ENCODE measurements around the gene LPIN1.
A peak's percentile ranks its signal among the peaks of the same experiment; 100 is the strongest.

LPIN1 gene, protein sequence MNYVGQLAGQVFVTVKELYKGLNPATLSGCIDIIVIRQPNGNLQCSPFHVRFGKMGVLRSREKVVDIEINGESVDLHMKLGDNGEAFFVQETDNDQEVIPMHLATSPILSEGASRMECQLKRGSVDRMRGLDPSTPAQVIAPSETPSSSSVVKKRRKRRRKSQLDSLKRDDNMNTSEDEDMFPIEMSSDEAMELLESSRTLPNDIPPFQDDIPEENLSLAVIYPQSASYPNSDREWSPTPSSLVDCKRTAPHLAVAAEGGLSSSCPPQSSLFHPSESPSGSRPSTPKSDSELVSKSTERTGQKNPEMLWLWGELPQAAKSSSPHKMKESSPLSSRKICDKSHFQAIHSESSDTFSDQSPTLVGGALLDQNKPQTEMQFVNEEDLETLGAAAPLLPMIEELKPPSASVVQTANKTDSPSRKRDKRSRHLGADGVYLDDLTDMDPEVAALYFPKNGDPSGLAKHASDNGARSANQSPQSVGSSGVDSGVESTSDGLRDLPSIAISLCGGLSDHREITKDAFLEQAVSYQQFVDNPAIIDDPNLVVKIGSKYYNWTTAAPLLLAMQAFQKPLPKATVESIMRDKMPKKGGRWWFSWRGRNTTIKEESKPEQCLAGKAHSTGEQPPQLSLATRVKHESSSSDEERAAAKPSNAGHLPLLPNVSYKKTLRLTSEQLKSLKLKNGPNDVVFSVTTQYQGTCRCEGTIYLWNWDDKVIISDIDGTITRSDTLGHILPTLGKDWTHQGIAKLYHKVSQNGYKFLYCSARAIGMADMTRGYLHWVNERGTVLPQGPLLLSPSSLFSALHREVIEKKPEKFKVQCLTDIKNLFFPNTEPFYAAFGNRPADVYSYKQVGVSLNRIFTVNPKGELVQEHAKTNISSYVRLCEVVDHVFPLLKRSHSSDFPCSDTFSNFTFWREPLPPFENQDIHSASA

GRCh38 chr2:11746376-11746806 is at the start of gene LPIN1:
Gene LPIN1, plus strand, starts transcription at chr2:11746632. Its CDS starts 18,910 bp downstream, at chr2:11765542.
- peak; percentile 67 for DNase-seq (ENCODE audit: low read depth)

DNA sequence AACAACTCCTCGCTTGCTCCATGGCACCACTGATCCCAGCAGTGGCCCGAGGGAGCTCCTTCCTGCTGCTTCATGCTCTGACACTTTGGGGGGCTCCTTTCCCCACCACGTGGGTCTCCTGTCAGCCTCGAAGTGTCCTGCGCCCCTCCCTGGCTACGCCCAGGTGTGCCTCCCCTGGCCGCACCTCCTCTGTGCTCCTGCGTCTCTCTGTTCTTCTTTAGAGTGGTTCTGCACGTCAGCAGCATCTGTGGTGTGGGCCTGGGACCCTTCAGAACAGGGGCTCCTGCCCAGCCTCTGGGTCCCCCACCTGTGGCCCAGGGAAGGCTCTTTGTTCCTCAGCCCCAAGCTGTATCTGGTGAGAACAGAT is 49.7 kb upstream of the LPIN1 start:
- no peak for DNase-seq (ENCODE audit: low read depth)

DNA sequence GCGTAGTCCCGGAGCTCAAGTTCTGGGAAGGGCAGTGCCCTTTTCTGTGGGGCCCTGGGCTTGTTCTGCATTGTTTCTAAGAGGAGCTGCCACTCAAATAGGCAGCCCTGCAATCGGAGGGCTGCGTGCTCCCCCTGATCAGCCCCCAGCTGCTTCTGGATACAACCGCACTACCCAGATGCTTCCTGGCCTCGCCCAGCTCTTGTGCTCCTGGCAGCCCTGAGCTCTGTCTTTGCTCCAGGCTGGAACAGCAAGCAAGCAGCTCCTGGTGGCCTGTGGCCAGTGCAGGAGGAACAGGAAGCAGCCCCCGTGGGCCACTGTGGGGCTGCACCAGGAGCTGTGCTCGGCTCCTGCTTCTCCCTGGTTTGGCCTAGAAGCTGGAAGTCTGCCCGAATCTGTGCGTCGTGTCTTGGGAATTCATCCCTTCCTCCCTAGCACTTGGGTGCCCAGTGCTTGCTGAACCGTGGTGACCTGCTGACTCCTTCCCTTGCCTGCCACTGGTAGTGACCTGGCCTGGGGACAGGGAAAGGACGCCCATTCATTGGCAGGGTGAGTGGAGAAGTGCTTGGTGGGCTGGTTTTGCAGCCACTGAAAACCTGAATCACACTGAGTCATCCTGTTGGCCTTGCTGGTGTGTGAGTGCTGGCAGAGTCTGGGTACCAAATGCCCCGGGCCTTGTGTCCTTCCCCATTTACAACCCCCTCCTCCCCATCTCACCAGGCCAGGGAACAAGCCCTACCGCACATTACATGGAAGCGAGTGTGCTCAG is 49.1 kb upstream of the LPIN1 start:
- DNase-seq (ENCODE audit: low read depth): no peak

- DNase-seq (ENCODE audit: low read depth): no peak
These were observed 48.2 kb upstream of the LPIN1 start for GRCh38 chr2:11698009-11698922.

DNA sequence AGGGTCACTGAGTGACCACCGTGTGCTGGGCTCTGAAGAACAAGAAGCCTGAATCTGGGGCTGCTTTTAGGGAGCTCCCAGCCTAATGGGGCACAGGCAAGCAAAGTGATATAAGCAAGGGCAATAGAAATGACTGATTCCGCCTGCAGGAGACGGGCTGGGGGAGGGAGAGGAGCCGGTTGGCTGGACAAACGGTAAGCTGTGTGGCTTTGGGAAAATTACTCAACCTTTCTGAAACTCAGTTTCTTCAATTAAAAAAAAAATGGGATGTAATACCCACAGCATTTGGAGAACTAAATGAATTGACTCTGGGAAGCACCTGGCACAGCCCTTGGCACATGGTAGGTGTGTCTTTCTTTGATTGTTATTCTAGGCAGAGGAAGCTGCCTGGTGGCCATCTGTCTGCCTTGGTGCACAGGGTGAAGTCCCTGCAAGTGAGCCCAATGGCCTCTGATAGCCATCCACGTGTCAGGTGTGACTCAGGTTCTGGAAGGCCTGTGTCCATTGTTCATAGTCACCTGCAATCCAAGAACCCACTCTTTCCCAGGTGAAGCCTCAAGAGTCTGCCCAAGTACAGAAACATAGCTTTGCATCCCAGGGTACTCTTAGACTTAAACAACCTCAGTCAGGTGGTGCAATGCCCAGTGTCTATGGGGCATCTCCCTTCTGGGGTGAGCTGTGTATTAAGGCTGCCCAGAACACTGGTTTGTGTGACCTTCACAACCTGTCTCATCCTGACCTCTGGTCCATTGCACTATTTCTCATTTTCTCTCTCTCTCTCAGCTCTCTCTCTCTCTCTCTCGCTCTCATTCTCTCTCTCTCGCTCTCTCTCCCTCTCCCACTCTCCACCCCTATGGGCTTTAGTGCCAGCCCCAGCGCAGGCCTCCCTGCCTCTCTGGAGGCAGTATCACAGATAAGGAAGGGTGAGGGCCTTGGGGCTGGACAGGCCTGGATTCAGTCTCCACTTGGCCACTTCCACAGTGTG is 46.5 kb upstream of the LPIN1 start:
- no peak for DNase-seq (ENCODE audit: low read depth)

GRCh38 chr2:11701206-11701605 is 45.2 kb upstream of the LPIN1 start:
- DNase-seq (ENCODE audit: low read depth): no peak

DNA sequence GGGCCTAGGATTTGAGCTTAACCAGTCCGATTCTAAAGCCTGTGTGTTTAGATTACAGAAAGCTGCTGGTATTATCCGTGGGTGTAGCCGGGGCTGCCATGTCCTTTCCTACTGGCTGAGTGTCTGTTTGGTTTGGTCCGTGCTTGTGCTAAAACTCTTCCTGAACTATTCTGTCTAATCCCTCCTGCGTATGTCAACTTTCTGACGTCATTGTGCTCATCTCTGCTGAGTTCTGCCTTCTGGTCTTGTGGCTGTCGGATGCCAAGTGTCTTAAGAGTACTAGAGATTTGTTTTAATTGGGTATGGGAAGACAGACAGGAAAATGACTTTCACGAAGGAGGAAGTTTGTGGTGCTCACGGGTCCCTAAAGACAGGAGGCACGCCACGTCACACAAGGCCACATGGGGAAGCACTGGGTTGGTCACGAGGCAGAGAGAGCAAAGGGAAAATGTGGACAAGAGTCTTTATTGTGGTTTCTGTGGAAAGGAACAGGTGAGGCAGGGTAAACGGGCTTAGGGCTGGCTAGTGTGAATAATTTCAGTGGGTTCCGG is 44.6 kb upstream of the LPIN1 start:
- DNase-seq (ENCODE audit: low read depth): no peak

DNA sequence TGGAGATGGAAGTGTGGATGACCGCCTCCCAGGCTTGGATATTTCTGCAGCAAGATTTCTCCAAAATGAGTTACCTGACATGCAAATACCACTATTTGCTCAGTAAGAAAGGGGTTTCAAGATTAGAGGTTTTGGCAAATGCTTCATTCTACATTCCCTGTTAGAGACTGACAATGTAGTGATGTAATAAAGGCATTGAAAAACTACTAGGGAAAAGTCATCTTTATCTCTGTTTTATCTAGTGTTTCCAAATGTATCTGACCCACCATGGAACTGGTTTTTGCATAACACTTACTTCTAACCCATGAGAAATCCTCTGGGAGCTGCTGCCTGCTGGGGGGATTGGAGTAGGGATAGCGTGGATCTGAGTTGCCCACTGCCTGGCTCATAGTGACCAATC is 43.5 kb upstream of the LPIN1 start:
- no peak for DNase-seq (ENCODE audit: low read depth)

DNA sequence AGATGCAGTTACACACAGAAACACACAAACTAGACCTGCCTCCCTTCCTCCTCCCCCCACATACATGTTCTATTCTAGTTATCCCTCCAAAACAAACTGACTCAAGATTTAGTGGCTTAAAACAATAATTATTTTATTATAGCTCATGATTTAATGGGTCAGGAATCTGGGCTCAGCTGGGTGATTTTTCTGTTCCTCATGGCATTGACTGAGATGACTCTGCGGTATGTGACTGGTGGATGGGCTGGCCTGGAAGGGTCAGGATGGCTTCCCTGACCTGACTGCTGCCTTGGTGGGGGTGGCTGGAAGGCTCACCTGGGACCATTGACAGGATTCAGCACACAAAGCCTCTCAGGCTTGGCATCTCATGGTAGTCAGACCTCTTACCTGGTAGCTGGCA is 42.7 kb upstream of the LPIN1 start:
- no peak for DNase-seq (ENCODE audit: low read depth)

GRCh38 chr2:11705063-11705462 is 41.4 kb upstream of the LPIN1 start:
- DNase-seq (ENCODE audit: low read depth): no peak

GRCh38 chr2:11705711-11706110 is 40.7 kb upstream of the LPIN1 start:
- DNase-seq (ENCODE audit: low read depth): no peak

GRCh38 chr2:11708106-11708505 is 38.3 kb upstream of the LPIN1 start:
- no peak for DNase-seq (ENCODE audit: low read depth)

DNA sequence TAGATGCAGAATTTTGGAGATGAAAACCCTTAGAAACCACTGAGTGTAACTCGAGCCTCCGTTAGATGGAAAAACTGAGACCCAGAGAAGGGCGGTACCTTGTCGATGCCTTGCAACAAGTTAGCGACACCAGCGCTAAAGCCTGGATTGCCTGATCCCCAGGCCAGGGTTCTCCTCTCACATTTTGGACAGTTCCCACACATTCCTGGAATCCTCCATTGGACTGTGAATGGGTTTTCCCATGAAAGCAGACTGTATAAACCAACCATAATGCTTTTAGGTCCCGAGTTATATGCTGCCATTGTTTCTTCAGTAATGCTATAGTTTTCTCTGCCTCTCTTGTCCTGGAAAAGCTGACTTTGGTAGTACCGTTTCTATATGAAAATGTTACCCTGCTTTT is 37.1 kb upstream of the LPIN1 start:
- DNase-seq (ENCODE audit: low read depth): no peak

GRCh38 chr2:11710210-11710609 is 36.2 kb upstream of the LPIN1 start:
- DNase-seq (ENCODE audit: low read depth): no peak

DNA sequence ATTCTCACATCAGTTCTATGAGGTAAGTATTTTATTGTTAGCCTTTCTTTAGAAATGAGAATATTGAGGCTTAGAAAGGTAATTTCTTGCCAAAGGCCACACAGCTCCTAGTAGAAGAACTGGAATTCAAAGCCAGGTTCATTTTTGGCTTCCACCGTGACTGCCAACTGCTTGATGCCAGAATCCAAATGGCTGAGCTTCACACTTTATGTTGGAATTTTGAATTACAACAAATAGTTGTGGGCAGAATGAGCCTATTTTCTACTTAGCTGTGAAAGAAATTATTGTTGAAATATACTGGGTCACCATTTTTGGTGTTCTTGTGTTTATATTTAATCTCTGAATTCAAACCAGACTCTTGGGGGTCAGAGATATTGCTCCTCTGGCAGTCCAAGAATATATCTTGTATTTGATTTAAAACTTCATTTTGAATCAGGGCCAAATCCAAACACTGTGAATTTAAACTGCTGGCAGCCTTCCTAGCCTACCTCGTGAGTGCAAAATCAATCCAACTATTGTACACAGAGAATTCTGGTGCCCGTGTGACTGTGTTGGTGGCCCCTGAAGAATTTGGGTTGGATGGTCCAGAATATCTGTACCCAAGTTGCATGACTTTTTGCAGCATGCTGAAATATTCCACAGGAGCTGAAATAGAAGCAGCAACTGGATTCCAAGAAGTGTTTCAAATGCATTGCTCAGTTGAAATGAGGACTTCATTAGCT is 35.6 kb upstream of the LPIN1 start:
- no peak for DNase-seq (ENCODE audit: low read depth)

DNA sequence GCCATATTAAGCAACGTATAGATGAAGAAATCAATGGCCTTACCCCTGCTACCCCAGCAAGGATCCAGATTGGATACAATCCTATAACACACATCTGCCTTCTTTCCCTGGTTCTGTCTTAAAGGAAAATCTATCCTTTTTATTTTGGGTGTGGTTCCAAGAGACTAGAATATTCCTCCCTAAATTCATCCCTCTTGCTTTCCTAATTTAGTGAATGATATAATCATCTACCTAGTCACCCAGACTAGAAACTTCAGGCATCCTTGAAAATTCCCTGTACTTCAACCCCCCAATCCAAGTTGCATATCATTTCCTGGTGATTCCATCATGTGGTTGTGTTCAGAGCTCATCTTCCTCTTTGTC is 35.1 kb upstream of the LPIN1 start:
- no peak for DNase-seq (ENCODE audit: low read depth)

GRCh38 chr2:11711751-11712150 is 34.7 kb upstream of the LPIN1 start:
- DNase-seq (ENCODE audit: low read depth): no peak

DNA sequence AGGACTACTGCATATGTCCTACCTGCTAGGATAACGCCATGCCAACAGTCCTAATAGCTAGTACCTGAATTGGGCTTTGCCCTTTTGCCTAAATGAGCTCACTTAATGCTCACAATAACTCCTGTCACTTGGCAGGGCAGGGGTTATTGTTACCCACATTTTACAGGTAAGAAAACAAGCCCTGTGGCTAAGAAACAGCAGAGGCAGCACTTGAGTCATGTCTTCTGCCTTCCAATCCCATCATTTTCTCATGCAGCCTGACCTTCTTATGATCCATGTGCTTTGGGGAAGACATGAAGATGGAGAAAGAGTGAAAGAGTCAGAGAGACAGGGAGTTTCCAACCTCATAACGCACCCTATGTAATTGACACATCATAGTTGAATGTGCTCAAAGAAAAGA is 33.6 kb upstream of the LPIN1 start:
- no peak for DNase-seq (ENCODE audit: low read depth)

GRCh38 chr2:11713815-11714214 is 32.6 kb upstream of the LPIN1 start:
- DNase-seq (ENCODE audit: low read depth): no peak

Data from stimulated activated CD8-positive, alpha-beta memory T cell treated with anti-CD3 and anti-CD28 coated beads, Interleukin-7, amount 100 ng/mL, for 24 hours (primary cell).